ENCODE measurements around the gene FBRS. TPM values are rescaled to one million over a fixed set of nuclear protein-coding genes. Genes with fewer than 3 reads are reported as not detected.

FBRS gene
- polyA plus RNA-seq, 3 donors = 48.7 to 78.6 (median 67.4) TPM

DNA sequence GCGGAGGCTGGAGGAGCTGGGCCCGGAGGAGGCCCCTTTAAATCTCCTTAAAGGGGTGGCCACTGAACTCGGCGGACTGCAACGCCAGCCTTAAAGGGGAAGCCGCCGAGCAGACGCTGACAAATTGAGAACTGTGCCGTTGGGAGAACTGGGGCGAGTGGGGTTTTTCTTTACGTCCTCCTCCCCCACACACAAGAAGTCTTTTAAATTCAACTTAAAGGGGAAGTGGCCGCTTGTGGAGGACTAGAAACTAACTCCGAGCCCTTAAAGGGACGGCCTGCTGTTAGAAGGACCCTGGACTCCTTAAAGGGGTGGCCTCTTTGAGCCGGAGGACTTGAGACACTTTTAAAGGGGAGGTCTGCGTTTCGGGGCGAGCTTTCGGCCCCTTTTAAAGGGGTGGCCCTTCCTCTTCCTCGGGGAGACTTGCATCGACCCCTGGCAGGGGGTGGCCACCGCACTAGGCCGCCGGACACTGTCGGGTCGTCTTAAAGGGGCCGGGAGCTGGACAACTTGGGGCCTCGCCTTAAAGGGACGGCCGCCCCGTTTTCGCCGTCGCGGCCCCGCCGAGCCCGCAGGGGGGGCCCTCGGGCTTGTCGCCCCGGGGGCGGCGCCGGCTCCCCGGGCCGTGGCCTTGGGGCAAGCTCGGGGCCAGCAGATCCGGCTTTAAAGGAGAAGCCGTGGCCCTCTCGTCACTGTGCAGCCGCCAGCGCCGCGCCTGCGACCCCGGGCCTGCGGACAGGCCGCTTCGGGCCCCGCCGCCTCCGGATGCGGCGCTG, 688 bp downstream of the FBRS start:
- peak in 10 of 11 donors; percentile 90 to 96 (median 94) for DNase-seq (ENCODE audit: extremely low read depth in 1 of 11, low read depth in 9 of 11, low spot score in 4 of 11)

DNA sequence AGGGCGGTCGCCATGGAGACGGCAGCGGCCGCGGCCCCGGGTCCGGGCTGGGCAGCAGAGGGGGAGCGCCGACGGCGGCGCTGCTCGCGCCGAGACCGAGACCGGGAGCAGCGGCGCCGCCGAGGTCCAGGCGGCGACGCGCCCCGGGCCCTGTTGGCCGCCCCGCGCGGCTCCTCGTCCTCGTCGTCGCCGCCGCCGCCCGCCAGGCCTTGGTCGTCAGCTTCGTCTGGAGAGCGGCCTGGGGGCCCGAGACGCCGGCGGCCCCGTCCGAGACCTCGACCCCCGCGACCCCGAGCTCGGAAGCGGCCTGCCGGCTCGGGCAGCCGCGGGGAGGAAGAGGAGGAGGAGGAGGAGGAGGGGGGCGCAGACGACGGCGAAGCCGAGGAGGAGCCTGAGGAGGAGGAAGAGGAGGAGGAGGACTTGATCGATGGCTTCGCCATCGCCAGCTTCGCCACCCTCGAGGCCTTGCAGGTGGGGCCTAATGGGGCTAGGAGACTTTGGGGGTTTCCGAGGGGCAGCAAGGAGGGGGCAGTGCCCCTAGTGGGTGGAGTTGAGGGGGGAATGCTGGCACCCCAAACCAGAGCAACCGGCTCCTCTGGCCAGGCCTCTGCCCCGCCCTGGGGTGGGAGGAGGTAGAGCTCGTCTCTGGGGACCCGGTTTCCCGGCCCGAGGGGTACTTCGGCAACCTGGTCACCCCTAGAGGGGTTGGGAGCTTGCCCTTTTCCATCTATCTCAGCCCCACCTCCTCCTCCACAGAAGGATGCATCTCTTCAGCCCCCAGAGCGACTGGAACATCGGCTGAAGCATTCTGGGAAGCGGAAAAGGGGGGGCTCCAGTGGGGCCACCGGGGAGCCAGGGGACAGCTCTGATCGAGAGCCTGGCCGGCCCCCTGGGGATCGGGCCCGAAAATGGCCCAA, 1.5 kb downstream of the FBRS start:
- DNase-seq (ENCODE audit: extremely low read depth in 1 of 11, low read depth in 9 of 11, low spot score in 4 of 11) = peak in 1 of 11 donors; percentile 28

DNA sequence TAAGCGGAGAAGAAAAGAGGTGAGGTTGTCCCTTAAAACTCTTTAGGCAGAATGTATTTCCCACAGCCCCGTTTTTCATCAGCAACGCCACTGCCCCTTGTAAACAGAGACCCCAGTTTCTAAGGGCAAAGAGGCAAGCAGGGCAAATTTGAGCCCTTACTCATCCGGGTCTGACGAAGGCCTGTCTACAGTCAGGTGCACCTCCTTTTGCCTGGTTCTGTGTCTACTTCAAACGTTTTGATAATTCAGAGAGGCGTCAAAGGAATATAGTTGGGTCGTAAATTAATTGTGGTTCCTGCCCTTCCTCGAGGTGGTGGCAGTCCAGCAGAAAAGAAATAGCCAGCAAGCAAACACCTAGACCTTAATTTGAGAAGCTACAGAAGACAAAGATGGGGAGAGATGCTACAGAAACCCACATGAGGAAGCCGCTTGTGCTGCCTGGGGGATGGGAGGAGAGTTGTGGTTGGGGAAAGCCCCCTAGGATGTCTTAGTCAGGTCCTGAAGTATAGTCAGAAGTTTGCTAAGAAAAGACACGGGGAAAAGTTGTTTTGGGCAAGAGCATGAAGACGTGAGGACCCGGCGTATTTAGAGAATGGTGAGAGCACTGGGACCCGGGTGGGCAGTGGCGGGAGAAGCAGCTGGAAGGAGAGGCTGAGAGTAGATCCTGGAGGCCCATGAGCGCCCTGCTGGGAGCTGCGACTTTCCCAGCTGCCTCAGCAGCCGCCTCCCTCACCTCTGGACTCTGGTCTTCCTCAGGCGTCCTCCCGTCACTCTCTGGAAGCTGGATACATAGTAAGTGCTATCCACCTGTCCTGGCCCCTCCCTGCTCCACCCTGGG, 2.4 kb downstream of the FBRS start:
- DNase-seq (ENCODE audit: extremely low read depth in 1 of 11, low read depth in 9 of 11, low spot score in 4 of 11) = no peak

DNA sequence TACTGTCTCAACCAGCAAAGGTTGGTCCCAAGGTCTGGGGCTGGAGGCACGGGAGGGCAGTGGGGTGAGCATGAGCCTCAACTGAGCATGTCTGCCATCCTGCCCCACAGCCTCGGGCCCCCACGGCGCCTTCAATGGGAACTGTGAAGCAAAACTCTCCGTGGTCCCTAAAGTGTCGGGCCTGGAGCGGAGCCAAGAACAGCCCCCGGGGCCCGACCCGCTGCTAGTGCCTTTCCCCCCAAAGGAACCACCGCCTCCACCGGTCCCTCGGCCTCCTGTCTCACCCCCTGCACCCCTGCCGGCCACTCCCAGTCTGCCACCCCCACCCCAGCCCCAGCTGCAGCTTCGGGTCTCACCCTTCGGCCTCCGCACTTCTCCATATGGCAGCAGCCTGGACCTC, 4.2 kb downstream of the FBRS start:
- no peak for DNase-seq (ENCODE audit: extremely low read depth in 1 of 11, low read depth in 9 of 11, low spot score in 4 of 11)

DNA sequence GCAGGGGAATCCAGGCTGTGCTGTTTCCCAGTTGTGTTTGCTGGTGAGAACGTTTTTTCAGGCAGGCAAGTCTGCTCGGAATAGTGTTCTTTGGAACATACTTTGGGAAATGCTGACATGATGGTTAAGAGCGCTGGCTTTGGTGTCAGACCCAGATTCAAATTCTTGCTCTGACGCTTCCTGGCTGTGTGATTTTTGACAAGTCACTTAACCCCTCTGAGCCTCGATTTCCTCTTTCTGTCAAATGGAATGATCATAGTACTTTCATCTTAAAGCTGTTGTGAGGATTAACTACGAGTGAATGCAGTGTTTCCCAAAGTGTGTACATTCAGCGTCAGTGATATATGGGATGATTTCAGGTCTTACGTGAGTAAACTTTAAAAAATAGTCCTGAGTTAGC, 4.8 kb downstream of the FBRS start:
- no peak for DNase-seq (ENCODE audit: extremely low read depth in 1 of 11, low read depth in 9 of 11, low spot score in 4 of 11)

DNA sequence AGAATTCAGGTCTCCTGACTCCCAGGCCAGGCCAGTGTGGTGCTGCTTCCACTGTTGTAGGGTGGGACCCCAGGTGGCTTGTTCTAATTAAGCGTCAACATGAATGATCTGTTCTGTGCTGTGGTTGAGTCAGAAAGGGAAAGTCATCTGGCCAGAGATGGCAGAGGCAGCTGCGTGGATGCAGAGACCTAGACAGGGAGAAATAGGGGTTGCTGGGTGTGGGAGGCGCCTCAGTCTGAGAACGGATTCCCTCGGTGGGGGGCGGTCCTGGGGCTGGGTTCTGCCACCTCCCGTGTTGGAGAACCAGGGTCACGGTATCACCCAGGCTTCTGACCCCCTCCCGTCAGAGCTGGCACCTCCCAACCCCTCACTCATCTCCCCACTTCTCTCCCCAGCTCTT, 5.6 kb downstream of the FBRS start:
- no peak for DNase-seq (ENCODE audit: extremely low read depth in 1 of 11, low read depth in 9 of 11, low spot score in 4 of 11)

DNA sequence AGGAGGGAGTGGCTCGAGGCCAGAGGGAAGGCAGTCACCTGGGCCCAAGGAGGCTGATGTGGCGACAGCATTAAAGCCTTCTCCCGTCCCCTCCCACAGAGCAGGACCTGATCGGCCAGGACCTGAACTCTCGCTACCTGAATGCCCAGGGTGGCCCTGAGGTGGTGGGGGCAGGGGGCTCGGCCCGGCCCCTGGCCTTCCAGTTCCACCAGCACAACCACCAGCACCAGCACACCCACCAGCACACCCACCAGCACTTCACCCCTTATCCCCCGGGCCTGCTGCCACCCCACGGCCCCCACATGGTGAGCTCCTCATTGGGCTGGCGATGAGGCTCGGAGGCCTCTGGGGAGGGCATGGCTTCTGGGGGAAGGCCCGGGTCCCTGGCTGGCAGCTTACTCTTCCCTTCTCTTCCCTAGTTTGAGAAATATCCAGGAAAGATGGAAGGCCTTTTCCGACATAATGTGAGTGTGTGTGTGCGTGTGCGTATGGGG, 6.4 kb downstream of the FBRS start:
- DNase-seq (ENCODE audit: extremely low read depth in 1 of 11, low read depth in 9 of 11, low spot score in 4 of 11) = no peak

DNA sequence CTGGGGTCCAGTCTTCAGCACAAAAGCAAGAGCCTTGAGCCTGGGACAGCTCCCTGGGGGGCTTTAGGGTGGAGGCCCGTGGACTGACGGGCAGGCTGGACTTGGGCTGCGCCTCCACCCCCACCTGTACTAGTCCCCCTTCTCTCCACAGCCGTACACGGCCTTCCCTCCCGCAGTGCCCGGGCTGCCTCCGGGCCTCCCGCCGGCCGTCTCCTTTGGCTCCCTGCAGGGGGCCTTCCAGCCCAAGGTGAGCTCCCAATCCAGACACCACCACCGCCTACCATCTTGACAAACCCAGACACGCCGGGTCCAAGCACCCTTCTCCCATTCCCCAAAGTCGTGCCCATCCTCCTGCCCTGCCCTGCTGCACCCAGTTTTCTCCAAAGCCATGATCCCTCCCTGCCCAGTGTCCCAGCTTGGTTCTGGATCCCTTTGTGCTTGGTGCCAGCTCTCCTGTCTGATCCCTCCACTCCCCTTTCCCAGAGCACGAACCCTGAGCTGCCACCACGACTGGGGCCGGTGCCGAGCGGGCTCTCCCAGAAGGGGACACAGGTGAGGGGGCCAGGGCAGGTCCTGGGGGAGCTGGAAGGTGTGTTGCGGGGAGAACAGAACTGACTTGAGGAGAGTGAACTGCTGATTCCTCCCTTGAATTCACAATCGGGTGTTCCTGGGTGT, 7.1 kb downstream of the FBRS start:
- DNase-seq (ENCODE audit: extremely low read depth in 1 of 11, low read depth in 9 of 11, low spot score in 4 of 11) = no peak

DNA sequence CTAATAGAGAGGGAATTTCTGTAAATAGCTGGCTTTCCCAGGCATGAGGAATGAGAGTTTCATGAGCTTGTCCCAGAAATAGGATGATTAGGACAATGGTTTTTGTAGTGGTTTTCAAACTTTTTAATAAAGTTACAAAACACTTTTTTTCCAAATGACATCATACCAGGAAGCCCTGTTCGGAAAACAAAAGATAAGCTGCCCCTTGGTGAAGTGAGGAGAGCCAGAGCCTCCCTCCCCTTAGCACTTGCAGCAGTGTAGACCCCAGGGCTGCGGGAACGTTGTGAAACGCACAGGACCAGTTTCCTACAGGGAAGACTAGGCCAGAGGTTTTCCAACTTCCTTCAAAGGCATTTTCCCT, 7.6 kb downstream of the FBRS start:
- no peak for DNase-seq (ENCODE audit: extremely low read depth in 1 of 11, low read depth in 9 of 11, low spot score in 4 of 11)

DNA sequence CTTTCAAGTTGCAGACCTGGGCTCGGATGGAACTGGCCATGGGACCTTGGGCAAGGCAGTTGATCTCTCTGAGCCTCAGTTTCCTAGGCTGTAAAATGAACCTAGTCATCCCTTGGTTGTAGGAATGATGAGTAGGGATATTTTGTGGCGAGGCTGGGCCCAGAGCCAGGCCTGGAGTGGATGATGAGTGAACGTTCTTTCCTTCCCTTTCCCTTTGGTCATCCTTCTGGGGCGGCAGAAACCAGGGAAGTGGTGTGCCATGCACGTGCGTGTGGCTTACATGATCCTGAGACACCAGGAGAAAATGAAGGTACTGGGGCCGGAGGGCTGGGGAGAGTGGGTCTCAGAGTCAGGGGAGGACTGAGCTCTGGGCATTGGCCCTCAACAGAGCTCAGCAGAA, 8.4 kb downstream of the FBRS start:
- DNase-seq (ENCODE audit: extremely low read depth in 1 of 11, low read depth in 9 of 11, low spot score in 4 of 11) = no peak

DNA sequence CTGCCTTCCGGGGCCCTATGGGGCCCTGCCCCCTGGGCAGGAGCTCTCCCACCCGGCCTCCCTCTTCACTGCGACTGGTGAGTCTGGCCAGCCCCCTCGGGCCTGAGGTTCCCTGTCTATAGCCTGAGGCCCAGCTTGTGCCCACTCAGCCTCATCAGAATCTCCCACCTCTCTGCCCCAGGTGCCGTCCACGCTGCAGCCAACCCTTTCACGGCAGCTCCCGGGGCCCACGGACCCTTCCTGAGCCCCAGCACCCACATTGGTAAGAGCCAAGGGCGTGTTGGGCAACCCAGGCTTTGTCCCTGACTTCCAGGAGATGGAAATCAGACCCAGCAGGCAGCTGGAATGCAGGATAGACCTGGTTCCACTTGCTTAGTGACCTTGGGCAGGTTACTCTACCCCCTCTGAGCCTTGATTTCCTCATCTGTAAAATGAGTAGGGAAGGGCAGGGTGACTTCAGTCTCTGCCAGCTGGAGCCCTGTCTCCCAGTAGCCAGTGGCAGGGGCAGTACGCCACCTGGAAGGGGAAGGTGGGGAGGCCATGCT, 9.2 kb downstream of the FBRS start:
- no peak for DNase-seq (ENCODE audit: extremely low read depth in 1 of 11, low read depth in 9 of 11, low spot score in 4 of 11)

DNA sequence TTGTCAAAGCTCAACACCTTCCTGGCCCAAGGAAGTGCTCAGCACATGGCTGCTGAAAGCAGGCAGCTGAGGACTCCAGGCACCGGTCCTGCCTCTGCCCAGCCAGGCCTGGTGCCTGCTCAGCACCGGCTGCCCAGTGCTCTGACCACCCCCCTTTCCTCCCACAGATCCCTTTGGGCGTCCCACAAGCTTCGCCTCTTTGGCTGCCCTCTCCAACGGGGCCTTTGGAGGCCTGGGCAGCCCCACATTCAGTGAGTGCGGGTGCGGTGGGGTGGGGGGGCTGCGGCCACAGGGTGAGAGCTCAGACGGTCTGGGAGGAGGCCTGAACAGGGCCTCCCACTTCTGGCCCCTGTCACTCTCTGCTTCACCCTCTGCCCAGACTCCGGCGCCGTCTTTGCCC, 10.2 kb downstream of the FBRS start:
- no peak for DNase-seq (ENCODE audit: extremely low read depth in 1 of 11, low read depth in 9 of 11, low spot score in 4 of 11)

DNA sequence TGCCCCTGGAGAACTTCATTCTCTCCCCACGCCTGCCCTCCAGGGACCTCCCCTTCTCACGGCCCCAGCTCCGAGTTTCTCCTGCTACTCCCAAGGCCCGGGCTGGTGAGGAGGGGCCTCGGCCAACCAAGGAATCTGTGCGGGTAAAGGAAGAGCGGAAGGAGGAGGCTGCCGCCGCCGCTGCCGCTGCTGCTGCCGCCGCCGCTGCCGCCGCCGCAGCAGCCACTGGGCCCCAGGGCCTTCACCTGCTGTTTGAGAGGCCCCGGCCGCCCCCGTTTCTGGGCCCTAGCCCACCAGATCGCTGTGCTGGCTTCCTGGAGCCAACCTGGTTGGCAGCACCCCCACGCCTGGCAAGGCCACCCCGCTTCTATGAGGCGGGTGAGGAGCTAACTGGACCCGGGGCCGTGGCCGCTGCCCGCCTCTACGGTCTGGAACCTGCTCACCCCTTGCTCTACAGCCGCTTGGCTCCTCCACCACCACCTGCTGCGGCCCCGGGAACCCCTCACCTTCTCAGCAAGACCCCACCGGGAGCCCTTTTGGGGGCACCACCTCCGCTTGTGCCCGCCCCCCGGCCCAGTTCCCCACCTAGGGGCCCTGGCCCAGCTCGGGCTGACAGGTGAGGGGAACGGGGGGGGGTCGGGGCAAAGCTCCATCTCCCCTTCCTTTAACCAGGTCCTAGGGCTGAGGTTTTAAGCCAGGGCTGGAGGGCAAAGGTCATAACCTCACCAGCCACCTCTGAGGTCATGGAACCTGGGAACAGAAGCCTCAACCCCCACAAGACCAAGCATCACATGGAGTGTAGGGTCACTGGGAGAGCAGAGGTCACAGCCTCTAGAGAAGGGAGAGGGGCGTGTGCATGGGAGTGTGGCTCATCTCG, 11.0 kb downstream of the FBRS start:
- no peak for DNase-seq (ENCODE audit: extremely low read depth in 1 of 11, low read depth in 9 of 11, low spot score in 4 of 11)

DNA sequence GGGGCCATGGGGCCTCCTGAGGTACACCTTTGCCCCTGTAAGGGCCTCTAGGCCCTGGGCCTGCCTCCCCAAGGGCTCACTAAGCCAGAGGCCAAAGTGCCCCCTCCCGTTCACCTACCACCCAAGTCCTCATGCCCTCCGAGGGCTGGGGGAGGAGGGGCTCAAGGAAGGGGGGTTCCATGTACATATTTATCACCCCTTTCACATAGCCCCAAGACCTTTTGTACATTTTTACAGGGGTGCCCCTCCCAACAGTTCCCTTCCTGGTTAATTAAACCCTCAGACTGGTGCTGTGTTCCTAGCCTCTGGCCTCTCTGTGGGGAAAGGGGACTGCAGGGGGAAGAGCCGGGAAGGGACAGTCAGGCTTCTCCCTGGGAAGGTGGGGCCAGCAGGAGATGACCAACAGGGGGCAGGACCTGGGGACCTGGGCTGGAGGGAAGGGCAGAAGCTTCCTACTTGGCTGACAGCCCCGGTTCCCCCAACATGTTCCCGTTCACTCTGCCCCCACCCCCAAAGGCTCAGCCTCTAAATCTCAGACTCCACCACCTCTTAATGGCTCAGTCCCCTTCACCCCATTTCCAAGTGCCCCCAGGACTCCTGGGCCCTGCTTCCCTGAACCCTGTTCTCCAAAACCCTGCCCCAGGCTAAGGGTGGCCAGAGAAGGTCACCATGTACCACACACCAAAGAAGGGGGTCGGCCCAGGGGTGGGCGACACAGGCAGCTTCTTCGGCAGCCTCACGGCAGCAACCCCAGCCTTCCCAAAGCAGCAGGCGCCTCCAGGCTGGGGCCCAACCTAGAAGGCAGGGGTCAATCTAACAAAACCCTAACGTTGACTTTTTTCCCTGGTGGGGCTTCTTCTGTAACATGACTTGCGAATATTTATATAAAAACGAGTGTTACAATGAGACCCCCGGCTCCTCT, 11.9 kb downstream of the FBRS start:
- no peak for DNase-seq (ENCODE audit: extremely low read depth in 1 of 11, low read depth in 9 of 11, low spot score in 4 of 11)

DNA sequence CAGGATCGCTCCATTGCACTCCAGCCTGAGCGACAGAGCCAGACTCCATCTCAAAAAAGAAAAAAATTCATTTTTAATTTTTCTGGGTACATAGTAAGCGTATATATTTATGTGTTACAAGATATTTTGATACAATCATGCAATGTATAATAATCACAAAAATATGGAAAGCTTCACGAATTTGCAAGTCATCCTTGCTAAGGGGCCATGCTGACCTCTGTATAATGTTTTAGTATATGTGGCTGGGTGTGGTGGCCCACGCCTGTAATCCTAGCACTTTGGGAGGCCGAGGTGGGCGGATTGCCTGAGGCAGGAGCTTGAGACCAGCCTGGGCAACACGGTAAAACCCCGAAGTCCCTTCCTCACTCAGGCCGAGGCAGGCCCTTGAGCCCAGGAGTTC, 16.9 kb downstream of the FBRS start:
- DNase-seq (ENCODE audit: extremely low read depth in 1 of 11, low read depth in 9 of 11, low spot score in 4 of 11) = no peak

DNA sequence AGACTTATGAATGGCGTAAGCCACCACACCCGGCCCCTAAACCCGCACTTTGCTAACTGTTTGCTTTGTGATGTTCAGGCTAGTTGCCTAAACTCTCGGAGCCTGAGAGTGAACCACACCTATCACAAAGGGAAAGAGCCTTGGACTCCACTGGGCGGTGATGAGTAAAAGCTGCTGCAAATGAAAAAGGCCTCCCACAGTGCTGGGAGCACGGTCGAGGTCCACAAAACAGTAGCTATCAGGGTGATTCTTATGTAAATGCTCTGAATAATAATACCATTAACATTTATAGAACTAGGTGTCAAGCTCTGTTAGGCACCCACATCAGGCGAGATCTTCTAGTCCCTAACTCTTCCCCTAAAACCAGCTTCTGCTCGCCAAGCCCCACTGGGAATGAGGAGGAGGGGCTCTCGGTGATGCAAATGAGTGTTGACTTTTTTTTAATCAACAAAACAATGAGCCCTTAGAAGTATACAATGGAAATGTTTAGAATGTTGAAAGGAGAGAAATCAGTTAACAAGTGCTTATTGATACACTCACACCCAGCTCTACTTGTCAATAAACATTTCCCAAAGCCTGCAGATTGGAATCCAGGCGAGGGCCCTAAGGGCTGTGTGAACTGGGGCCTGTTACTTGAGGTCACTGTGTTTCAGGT, 19.8 kb downstream of the FBRS start:
- no peak for DNase-seq (ENCODE audit: extremely low read depth in 1 of 11, low read depth in 9 of 11, low spot score in 4 of 11)

All from renal cortex interstitium (tissue), 11 donors.